ENCODE data around the gene PDXK. TPM values are rescaled to one million over a fixed set of nuclear protein-coding genes. Genes with fewer than 3 reads are reported as not detected.

The PDXK gene
- total and polyA plus RNA-seq, 2 of the 8 experiments (the other 6 are each of a cell fraction or from before 2014, with no cell fraction given): 78.0 to 112 TPM

GRCh38 chr21:43720539-43721166, 1.7 kb downstream of the PDXK start:
- H3K4me3 ChIP-seq (ENCODE audit: extremely low read depth in 1 of 4, insufficient read depth in 2 of 4, low read depth in 3 of 4, low read length in 4 of 4): peak overlapping the region; percentile 60 to 90 (median 80); a peak in 6 of 8 replicates
- peak overlapping the region in 2 of 4 experiments; percentile 70 to 78; a peak in 4 of 7 replicates for H3K9ac ChIP-seq (replicated peaks in 1 of 4; ENCODE audit: extremely low read depth in 1 of 4, low read depth in 3 of 4, low read length in 3 of 4)
- H3K36me3 ChIP-seq (ENCODE audit: control insufficient read depth in 2 of 4, insufficient read depth in 4 of 4, low read length in 3 of 4): no peaks in the 10 kb centered on the region
- H3K4me1 ChIP-seq (replicated peaks in 1 of 4; ENCODE audit: control insufficient read depth in 3 of 4, insufficient read depth in 4 of 4, low read length in 3 of 4): peaks cover 0 to 21% (median 14%) of the 10 kb centered on the region in 4 experiments; a peak in 6 of 7 replicates
- DNase-seq (ENCODE audit: low read depth in 1 of 2, low spot score in 2 of 2) (no peak), FAIRE-seq (no peak)
- H2BK15ac ChIP-seq (ENCODE audit: low read length): no peak overlapping the region; the same call in 1 of the 2 replicates
- peak in 1 of 2 experiments; percentile 36; a peak in 1 of 3 replicates for TF ChIP-seq POLR2A (IDR thresholded peaks at IDR 0.05; ENCODE audit: control extremely low read depth in 1 of 2, low read depth in 2 of 2, low read length in 2 of 2)
- no peak for TF ChIP-seq MAX (IDR thresholded peaks at IDR 0.05)
- no peak overlapping the region for H3K23ac ChIP-seq (ENCODE audit: insufficient read length)
- H3K9me3 ChIP-seq (ENCODE audit: insufficient read depth in 2 of 2, low read depth in 1 of 2, low read length in 1 of 2): no peaks in the 10 kb centered on the region
- H3K23me2 ChIP-seq (ENCODE audit: low read depth, low read length): peaks cover 16% of the 10 kb centered on the region; the same call in 1 of the 2 replicates
- no peak overlapping the region; the same call in 1 of the 2 replicates for H4K8ac ChIP-seq (ENCODE audit: extremely low read depth, insufficient read depth, low read length)
- H2BK12ac ChIP-seq (ENCODE audit: low read depth, low read length): peak overlapping the region; percentile 52; the same call in 1 of the 2 replicates
- CTCF ChIA-PET (ENCODE audit: partially characterized antibody): interaction anchor here (1.8 to 2.2 kb wide), 3 partner anchors 8 to 11 kb away, joined by 6 to 12 read pairs (median 12); no protein-coding TSS in a partner anchor
- peaks cover 15% of the 10 kb centered on the region for H3K79me1 ChIP-seq (ENCODE audit: low read depth, low read length)
- H3K27ac ChIP-seq (ENCODE audit: low read depth, low read length): no peak overlapping the region
- H2BK5ac ChIP-seq (ENCODE audit: low read depth, low read length): no peak overlapping the region; the same call in 1 of the 2 replicates
- H4K91ac ChIP-seq (replicated peaks; ENCODE audit: insufficient read length, low read length): no peak overlapping the region
- POLR2A ChIA-PET (ENCODE audit: partially characterized antibody): interaction anchor here (0.8 to 4.7 kb wide), 9 partner anchors 10 to 51 kb away, joined by 3 to 41 read pairs (median 3); no protein-coding TSS in a partner anchor
- H3K14ac ChIP-seq (ENCODE audit: insufficient read length): no peak overlapping the region
- H3K4ac ChIP-seq (replicated peaks; ENCODE audit: insufficient read length, low read depth, low read length): no peak overlapping the region
- H3K4me2 ChIP-seq (ENCODE audit: insufficient read depth in 1 of 2, low read depth in 2 of 2, low read length in 2 of 2): peak overlapping the region; percentile 75 to 98
- H4K20me1 ChIP-seq (replicated peaks in 1 of 2; ENCODE audit: control insufficient read depth in 1 of 2, insufficient read depth in 2 of 2, low read length in 2 of 2): peaks cover 8 to 22% of the 10 kb centered on the region in 2 experiments
- no peak overlapping the region for H3K56ac ChIP-seq (replicated peaks; ENCODE audit: insufficient read length, low read depth, low read length)
- H3K79me2 ChIP-seq (ENCODE audit: control insufficient read depth in 1 of 2, insufficient read depth in 2 of 2, low read length in 2 of 2): peaks cover 14 to 35% of the 10 kb centered on the region in 2 experiments; a peak in 3 of 4 replicates
- H2BK120ac ChIP-seq (replicated peaks; ENCODE audit: low read depth, low read length): no peak overlapping the region
- H3K27me3 ChIP-seq (replicated peaks in 1 of 4; ENCODE audit: control insufficient read depth in 3 of 4, extremely low read depth in 1 of 4, insufficient read depth in 3 of 4, low read length in 3 of 4): peaks cover 0 to 10% (median 7%) of the 10 kb centered on the region in 4 experiments; a peak in 4 of 7 replicates
- peak overlapping the region; percentile 94; the same call in 1 of the 2 replicates for H2AK5ac ChIP-seq (ENCODE audit: low read depth, low read length)
- 87% methylated on average over 16 of the region's 16 CpGs; no CpG with 5 or more reads in 1 of the 2 experiments for WGBS, 2 experiments (ENCODE audit: extremely low coverage in 1 of 2, insufficient coverage in 1 of 2, insufficient read length in 1 of 2, insufficient replicate concordance in 2 of 2, low coverage in 1 of 2, low lambda C conversion rate in 2 of 2, missing lambda C conversion rate in 1 of 2)
- no peak overlapping the region for H4K5ac ChIP-seq (ENCODE audit: insufficient read length, low read depth, low read length)
- no peak overlapping the region for H2AFZ ChIP-seq (ENCODE audit: low read length)
- H2BK20ac ChIP-seq (ENCODE audit: low read length): no peak overlapping the region
- H3K18ac ChIP-seq (ENCODE audit: extremely low read depth, low read length): peak overlapping the region; percentile 60

Measured in H1 (cell line).